Fibroblast of mammary gland (primary cell): ENCODE data around the gene GRIN3A.
A peak's percentile ranks its signal among the peaks of the same experiment; 100 is the strongest.
"Not testable (repeated sequence)": the region's sequence is repeated elsewhere in the genome, so short reads cannot be mapped to it uniquely, and the experiment has no call there.

Experiments used
- DNase-seq: peaks from one replicate; pipeline ENCODE4 v3.0.0-alpha.2; 2010; ENCODE audit warnings: low read depth
- H3K4me3 ChIP-seq: 2 replicates; pipeline ENCODE4 v1.5.1; 2011; ENCODE audit warnings: low read depth, mild to moderate bottlenecking, low read length, moderate library complexity; ENCODE audit not compliant: control insufficient read depth
- TF ChIP-seq, protein P1 (sequence below): conservative IDR thresholded peaks from 2 replicates; pipeline ENCODE4 v1.5.1; 2011; ENCODE audit warnings: low read depth, low read length, inconsistent platforms; ENCODE audit not compliant: control insufficient read depth, insufficient read depth

The GRIN3A gene

DNA sequence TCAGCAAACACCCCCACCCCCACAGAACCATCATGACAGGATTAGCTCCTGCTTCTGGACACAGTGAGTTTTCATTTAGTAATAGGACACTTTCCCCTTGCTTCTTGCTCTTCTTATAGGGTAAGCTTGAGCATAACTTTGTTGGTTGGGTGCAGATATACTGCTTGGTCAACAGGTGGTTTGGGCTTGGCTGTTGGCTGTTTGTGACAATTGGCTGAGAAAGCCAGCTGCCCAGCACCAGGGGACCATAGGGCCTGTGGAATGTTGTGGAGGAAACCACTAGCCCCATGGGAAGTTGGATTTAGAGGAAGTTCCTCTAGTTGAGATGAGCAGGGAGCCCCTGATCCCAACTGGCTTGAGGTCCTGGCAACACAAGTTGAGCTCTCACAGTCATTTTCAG, 174.2 kb downstream of the GRIN3A start:
- H3K4me3 ChIP-seq, result no peak overlapping the region
- TF ChIP-seq, protein P1, sequence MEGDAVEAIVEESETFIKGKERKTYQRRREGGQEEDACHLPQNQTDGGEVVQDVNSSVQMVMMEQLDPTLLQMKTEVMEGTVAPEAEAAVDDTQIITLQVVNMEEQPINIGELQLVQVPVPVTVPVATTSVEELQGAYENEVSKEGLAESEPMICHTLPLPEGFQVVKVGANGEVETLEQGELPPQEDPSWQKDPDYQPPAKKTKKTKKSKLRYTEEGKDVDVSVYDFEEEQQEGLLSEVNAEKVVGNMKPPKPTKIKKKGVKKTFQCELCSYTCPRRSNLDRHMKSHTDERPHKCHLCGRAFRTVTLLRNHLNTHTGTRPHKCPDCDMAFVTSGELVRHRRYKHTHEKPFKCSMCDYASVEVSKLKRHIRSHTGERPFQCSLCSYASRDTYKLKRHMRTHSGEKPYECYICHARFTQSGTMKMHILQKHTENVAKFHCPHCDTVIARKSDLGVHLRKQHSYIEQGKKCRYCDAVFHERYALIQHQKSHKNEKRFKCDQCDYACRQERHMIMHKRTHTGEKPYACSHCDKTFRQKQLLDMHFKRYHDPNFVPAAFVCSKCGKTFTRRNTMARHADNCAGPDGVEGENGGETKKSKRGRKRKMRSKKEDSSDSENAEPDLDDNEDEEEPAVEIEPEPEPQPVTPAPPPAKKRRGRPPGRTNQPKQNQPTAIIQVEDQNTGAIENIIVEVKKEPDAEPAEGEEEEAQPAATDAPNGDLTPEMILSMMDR, result no peak
- no peak for DNase-seq

DNA sequence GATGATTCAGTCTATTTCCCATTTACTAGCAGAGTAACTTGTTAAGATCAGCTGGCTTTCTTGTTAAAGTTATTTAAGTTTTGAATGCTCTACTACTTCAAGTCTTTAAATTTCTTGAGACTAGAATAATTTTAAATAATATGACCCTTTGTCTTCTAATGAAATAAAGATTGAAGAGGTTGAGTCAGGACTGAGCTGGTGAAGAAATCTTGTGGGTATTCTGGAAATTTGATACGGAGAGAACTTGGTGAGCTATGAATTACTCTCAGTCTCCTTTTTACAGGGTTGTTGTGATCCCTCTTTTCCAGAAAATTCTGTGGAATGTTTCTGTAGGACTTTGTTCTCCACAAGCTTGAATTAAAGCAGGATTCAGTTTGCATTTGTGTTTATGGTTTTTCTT, 175.5 kb downstream of the GRIN3A start:
- peak; percentile 17 for DNase-seq
- TF ChIP-seq, protein P1, result no peak
- no peak overlapping the region for H3K4me3 ChIP-seq

DNA sequence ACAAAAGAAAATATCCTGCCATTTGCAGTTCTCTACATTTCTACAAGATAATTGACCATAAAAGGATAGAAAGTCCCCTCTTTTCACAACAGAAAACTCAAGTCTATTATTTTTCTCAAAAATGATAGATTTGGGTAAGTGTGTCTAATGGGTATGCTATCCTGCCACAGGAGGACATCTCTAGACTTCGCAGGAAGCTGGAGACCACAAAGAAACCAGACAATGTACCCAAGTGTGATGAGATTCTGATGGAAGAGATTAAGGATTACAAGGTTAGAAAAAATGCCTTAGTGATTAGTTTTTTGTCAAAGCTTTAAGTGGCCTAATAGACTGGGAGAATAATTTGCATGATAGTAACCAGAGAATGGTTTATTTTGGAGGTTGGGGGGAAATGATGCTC, 176.7 kb downstream of the GRIN3A start:
- no peak for DNase-seq
- H3K4me3 ChIP-seq, result no peak overlapping the region
- TF ChIP-seq, protein P1, result no peak

DNA sequence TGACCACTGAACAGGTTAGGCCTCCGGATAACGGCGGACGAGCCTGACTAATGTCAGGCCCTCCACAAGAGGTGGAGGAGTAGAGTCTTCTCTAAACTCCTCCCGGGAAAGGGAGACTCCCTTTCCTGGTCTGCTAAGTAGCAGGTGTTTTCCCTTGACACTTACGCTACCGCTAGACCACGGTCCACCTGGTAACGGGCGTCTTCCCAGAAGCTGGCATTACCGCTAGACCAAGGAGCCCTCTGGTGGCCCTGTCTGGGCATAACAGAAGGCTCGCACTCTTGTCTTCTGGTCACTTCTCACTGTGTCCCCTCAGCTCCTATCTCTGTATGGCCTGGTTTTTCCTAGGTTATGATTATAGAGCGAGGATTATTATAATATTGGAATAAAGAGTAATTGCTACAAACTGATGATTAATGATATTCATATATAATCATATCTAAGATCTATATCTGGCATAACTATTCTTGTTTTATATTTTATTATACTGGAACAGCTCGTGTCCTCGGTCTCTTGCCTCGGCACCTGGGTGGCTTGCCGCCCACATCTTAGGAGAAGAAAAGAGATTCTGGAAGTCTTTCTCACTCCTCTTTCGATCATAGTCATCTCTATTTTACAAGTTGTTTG, 188.9 kb downstream of the GRIN3A start:
- not testable (repeated sequence) for DNase-seq

DNA sequence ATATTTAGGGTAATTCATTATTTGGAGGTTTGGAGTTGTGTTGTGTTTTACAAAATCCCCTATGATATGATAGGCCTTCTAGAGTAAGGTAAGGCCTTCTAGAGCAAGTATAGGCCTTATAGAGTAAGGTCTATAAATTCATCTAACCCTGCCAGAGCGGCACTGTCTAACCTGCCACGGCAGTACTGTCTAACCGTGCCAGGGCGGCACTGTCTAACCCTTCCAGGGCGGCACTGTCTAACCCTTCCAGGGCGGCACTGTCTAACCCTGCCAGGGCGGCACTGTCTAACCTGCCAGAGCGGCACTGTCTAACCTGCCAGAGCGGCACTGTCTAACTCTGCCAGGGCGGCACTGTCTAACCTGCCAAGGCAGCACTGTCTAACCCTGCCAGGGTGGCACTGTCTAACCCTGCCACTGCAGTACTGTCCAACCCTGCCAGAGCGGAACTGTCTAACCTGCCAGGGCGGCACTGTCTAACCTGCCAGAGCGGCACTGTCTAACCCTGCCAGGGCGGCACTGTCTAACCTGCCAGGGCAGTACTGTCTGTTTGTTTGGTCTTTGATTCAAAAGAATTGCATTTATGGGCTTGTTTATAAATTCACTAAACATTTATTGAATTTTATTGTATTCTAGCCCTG, 195.2 kb downstream of the GRIN3A start:
- no peak for DNase-seq
- H3K4me3 ChIP-seq, result no peak overlapping the region
- TF ChIP-seq, protein P1, result no peak

More for the DNA sequence above, 188.9 kb downstream of the GRIN3A start:
- H3K4me3 ChIP-seq, result not testable (repeated sequence)

DNA sequence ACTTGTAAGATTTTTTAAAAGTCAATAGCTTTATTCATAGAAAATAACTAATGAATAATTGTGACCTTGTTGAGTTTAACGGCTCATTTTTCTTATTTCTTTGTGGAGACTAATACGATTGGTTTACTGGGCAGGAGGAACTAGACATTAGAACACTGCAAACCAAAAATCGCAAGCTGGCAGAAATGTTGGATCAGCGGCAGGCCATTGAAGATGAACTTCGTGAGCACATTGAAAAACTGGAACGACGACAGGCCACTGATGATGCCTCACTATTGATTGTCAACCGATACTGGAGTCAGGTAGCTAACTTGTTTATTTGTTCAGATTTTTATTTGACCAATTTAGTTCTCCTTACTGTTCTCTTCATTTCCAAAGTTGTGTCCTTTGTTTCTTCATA, 198.4 kb downstream of the GRIN3A start:
- no peak overlapping the region for H3K4me3 ChIP-seq
- TF ChIP-seq, protein P1, result no peak
- no peak for DNase-seq

DNA sequence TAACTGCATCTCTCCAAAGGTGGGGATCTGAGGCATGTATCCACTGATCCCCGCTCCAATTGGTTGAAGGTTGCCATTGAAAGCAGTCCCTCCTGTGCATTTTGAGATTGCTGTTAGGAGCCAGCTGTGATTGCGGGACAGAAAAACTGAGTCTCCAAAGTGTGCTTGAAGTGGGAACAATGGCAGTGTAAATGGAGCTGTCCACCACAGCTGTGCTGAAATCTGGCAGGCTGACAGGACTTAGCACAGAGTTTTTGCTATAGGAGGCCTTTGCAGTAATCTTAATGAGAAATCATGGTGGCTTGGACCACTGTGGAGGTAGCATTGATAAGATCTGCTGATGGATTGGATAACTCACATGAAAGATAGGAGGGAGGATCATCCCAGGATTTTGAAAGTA, 201.5 kb downstream of the GRIN3A start:
- DNase-seq, result peak; percentile 47
- TF ChIP-seq, protein P1, result no peak
- H3K4me3 ChIP-seq, result no peak overlapping the region
